Astrocyte (in vitro differentiated cells and primary cell): Measurements from ENCODE around the gene APH1B.

ENCODE experiments used
- CTCF ChIP-seq: IDR thresholded peaks from 2 replicates; pipeline ENCODE4 v1.5.1; 2011; ENCODE audit warnings: low read depth, mild to moderate bottlenecking, inconsistent platforms, low read length, moderate library complexity; ENCODE audit not compliant: insufficient read depth
- EZH2 ChIP-seq: IDR thresholded peaks from 2 replicates; pipeline ENCODE4 v1.6.1; 2012; ENCODE audit warnings: mild to moderate bottlenecking, low read length, inconsistent platforms; ENCODE audit not compliant: insufficient read depth

- TF ChIP-seq CTCF, result no peak
- no peak for TF ChIP-seq EZH2
Measured at GRCh38 chr15:63347074-63347857, 69.9 kb downstream of the APH1B start.
